HL-60 (cell line): ENCODE data around the gene PLA2G3.

Source experiments
- DNase-seq, 2 experiments: peaks; one replicate each; pipeline ENCODE4 v3.0.0-alpha.2; 2010 to 2020; ENCODE audit warnings: low read depth in 1 of 2, low spot score in 1 of 2
- H3K27ac ChIP-seq: fragments of 250-450 bp; sonication (Bioruptor Pico); replicated peaks from 2 replicates; pipeline ENCODE4 v1.5.1; 2020; ENCODE audit warnings: mild to moderate bottlenecking, moderate library complexity
- H3K27me3 ChIP-seq: fragments of 250-450 bp; sonication (Bioruptor Pico); 2 replicates; pipeline ENCODE4 v1.5.1; 2021; ENCODE audit warnings: mild to moderate bottlenecking, moderate library complexity; ENCODE audit not compliant: insufficient read depth, poor library complexity, severe bottlenecking
- H3K4me3 ChIP-seq: replicated peaks from 2 replicates; pipeline ENCODE4 v1.5.1; 2011; ENCODE audit warnings: mild to moderate bottlenecking, control low read depth, low read length; ENCODE audit not compliant: insufficient read depth
- CTCF ChIP-seq: IDR thresholded peaks from one replicate; pipeline ENCODE4 v1.5.1; 2011; ENCODE audit warnings: low read length, control low read depth, inconsistent platforms; ENCODE audit not compliant: insufficient read depth
- GABPA ChIP-seq: IDR thresholded peaks from 2 replicates; pipeline ENCODE4 v1.6.1; 2012; ENCODE audit warnings: low read depth
- POLR2AphosphoS5 ChIP-seq: IDR thresholded peaks from 2 replicates; pipeline ENCODE4 v1.6.1; 2012; ENCODE audit warnings: low read depth
- SPI1 ChIP-seq: IDR thresholded peaks from 2 replicates; pipeline ENCODE4 v1.6.1; 2012; ENCODE audit warnings: low read depth, mild to moderate bottlenecking, borderline replicate concordance
- long read RNA-seq: library from polyadenylated mRNA; unstranded; transcript quantifications from one replicate; pipeline ENCODE4 v2.0.0, GENCODE V29; 2020
- TF ChIP-seq, protein P1 (sequence below): IDR thresholded peaks from 2 replicates; pipeline ENCODE4 v1.6.1; 2012; ENCODE audit warnings: low read depth; ENCODE audit not compliant: insufficient replicate concordance

The PLA2G3 gene
- long read RNA-seq = 0 reads

DNA sequence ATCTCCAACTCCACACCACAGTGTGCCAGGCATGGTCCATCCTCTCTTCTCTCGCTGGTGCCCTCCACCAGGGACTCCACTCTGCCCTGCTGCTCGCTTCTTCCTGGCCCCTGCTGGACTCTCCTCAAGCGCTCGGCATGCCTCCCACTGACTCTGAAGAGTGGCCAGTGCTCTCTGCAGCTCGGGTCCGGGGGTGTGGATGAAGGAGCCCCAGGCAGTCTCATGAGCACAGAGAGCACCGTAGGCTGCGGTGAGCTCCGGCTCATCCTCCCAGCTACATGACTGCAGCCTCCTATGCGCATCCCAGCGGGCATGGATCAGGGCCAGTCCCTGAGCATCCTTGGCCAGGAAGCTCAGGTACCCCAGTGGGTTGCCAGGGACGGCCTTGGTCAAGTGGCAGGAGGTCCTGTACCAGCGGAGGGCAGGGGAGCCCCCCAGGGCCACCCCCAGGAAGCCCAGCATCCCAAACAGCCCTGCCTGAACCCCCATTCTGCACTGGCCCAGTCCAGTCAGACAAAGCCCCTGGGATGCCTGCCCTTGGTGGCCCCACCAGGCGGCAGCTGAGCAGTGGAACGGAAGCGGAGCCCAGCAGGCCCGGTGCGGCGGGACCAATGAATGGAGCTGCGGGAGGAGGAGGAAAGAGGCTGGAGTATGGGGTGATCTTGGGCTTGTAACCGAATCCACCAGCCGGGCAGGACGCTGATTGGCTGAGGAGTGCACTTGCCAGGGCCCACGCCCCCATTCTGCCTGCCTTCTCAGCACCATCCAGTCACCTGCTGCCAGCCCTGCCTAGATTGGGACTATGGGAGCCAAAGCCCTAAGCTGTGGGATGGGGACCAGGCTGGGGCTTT lies at the start of gene PLA2G3:
PLA2G3 (minus strand) TSS at position 643 of the 851 bp plus-strand sequence; CDS start at position 489, 154 bp downstream.
- Histone ChIP-seq H3K4me3 (no peak within 1 kb of the TSS), H3K27ac (no peak within 1 kb of the TSS), H3K27me3 (no peaks in the 10 kb centered on the region)
- TF ChIP-seq POLR2AphosphoS5 (no peak), SPI1 (no peak), GABPA (no peak), CTCF (no peak)
- TF ChIP-seq, protein P1, sequence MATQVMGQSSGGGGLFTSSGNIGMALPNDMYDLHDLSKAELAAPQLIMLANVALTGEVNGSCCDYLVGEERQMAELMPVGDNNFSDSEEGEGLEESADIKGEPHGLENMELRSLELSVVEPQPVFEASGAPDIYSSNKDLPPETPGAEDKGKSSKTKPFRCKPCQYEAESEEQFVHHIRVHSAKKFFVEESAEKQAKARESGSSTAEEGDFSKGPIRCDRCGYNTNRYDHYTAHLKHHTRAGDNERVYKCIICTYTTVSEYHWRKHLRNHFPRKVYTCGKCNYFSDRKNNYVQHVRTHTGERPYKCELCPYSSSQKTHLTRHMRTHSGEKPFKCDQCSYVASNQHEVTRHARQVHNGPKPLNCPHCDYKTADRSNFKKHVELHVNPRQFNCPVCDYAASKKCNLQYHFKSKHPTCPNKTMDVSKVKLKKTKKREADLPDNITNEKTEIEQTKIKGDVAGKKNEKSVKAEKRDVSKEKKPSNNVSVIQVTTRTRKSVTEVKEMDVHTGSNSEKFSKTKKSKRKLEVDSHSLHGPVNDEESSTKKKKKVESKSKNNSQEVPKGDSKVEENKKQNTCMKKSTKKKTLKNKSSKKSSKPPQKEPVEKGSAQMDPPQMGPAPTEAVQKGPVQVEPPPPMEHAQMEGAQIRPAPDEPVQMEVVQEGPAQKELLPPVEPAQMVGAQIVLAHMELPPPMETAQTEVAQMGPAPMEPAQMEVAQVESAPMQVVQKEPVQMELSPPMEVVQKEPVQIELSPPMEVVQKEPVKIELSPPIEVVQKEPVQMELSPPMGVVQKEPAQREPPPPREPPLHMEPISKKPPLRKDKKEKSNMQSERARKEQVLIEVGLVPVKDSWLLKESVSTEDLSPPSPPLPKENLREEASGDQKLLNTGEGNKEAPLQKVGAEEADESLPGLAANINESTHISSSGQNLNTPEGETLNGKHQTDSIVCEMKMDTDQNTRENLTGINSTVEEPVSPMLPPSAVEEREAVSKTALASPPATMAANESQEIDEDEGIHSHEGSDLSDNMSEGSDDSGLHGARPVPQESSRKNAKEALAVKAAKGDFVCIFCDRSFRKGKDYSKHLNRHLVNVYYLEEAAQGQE = no peak
- no peak for DNase-seq

DNA sequence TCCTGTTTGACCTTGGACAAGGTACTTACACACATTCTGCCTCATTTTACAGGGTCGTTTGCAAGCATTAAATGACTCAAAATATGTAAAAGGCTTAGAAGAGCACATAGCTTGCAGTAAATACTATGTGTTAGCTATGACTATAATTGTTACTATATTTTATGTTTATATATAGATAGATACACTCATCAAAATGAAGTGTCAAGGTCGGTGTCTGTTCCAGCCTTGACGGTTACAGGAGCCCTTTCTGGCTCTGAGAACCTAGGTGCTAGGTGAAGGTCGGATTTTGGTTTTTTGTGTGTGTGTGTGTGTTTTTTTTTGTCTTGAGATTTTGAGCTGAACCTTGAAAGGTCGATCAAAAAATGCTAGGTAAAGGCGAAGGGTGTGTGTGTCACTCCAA lies 47.3 kb upstream of the PLA2G3 start:
- TF ChIP-seq SPI1 (no peak), GABPA (no peak), POLR2AphosphoS5 (no peak), CTCF (no peak)
- Histone ChIP-seq H3K27ac (no peak overlapping the region), H3K27me3 (no peaks in the 10 kb centered on the region), H3K4me3 (no peak overlapping the region)
- no peak for DNase-seq

DNA sequence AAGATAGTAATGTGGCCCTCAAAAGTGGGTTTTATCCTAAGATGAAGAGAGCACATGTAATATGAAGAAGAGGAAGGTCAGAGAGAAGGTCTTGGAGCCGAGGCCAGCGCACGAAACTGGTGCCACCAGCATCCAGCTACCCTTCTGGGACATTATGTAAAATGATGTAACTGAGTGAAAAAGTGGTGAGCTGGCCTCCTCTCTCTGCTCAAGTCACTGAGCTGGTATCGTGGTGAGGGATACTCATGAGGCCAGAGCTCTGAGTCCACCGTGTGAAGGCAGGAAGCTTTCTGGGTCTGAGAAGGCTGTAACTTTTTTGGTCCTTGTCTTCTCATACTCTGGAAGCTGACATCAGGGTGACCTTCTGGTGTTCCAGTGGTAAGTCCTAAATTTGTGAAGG lies 44.7 kb upstream of the PLA2G3 start:
- Histone ChIP-seq H3K27ac (no peak overlapping the region), H3K4me3 (no peak overlapping the region), H3K27me3 (no peaks in the 10 kb centered on the region)
- TF ChIP-seq, protein P1 = no peak
- no peak for TF ChIP-seq CTCF
- TF ChIP-seq GABPA = no peak
- TF ChIP-seq POLR2AphosphoS5 = no peak
- TF ChIP-seq SPI1 = no peak
- no peak for DNase-seq
